Thyroid gland (tissue), 4 donors: ENCODE results near the gene NAXE.

Experiments used
- CTCF ChIP-seq, 6 experiments: fragments of 200-600 bp in 3 of 6; fragments of 450-650 bp in 3 of 6; sonication (generic) in 3 of 6; IDR thresholded peaks; one replicate each; pipeline ENCODE4 v1.5.1; 2016 to 2019; ENCODE audit warnings: antibody characterized with exemption in 6 of 6, mild to moderate bottlenecking in 2 of 6, inconsistent platforms in 1 of 6, moderate library complexity in 1 of 6
- POLR2A ChIP-seq, 2 donors: fragments of 450-650 bp; IDR thresholded peaks; one replicate each; pipeline ENCODE4 v1.6.1; 2017; ENCODE audit warnings: antibody characterized with exemption in 2 of 2, mild to moderate bottlenecking in 2 of 2, moderate library complexity in 1 of 2

DNA sequence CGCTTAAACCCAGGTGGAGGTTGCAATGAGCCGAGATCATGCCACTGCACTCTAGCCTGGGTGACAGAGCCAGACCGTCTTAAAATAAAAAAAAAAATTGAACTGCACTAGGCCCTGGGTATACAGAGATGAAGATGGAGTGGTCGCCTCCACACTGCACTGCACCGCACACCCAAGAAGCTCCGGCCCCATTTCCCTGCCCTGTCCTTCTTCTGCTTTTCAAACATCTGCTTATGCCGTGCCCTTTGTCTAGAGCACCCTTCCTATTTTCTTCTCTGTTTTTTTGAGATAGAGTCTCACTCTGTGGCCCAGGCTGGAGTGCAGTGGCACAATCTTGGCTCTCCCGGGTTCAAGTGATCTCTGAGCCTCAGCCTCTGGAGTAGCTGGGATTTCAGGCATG is 36.6 kb upstream of the NAXE start:
- TF ChIP-seq CTCF (IDR thresholded peaks at IDR 0.05): no peak
- TF ChIP-seq POLR2A (IDR thresholded peaks at IDR 0.05): no peak
